ENCODE data around the gene WNK2.
"Not testable (repeated sequence)": the region's sequence is repeated elsewhere in the genome, so short reads cannot be mapped to it uniquely, and the experiment has no call there.

Gene WNK2

GRCh38 chr9:93320591-93321219 is 136.8 kb downstream of the WNK2 start:
- DNase-seq (ENCODE audit: low read depth), result no peak
- TF ChIP-seq, protein P1, sequence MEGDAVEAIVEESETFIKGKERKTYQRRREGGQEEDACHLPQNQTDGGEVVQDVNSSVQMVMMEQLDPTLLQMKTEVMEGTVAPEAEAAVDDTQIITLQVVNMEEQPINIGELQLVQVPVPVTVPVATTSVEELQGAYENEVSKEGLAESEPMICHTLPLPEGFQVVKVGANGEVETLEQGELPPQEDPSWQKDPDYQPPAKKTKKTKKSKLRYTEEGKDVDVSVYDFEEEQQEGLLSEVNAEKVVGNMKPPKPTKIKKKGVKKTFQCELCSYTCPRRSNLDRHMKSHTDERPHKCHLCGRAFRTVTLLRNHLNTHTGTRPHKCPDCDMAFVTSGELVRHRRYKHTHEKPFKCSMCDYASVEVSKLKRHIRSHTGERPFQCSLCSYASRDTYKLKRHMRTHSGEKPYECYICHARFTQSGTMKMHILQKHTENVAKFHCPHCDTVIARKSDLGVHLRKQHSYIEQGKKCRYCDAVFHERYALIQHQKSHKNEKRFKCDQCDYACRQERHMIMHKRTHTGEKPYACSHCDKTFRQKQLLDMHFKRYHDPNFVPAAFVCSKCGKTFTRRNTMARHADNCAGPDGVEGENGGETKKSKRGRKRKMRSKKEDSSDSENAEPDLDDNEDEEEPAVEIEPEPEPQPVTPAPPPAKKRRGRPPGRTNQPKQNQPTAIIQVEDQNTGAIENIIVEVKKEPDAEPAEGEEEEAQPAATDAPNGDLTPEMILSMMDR (conservative IDR thresholded peaks at IDR 0.05; ENCODE audit: low read depth, low read length), result no peak

DNA sequence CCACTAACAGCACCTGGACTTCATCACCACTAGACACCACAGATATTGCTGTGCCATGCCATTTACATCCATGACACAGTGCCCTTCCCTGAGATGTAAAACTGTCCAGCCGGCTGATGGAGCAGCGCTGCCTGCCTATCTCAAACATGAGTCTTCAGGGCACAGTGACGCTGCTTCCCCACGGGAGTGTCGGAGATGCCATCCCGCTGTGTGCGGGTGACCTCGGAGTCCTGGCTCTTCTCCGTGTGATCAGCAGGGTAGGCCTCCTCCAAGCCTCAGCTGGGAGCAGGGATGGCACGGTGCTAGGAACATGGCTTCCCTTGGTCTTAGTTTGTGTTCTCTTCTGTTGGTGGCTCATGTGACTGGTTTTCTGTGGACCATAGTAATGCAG is 137.3 kb downstream of the WNK2 start:
- TF ChIP-seq, protein P1 (conservative IDR thresholded peaks at IDR 0.05; ENCODE audit: low read depth, low read length), result no peak
- no peak overlapping the region for H3K4me3 ChIP-seq (ENCODE audit: low read length)
- no peak for DNase-seq (ENCODE audit: low read depth)

More at GRCh38 chr9:93320591-93321219, 136.8 kb downstream of the WNK2 start:
- no peak overlapping the region for H3K4me3 ChIP-seq (ENCODE audit: low read length)

- H3K4me3 ChIP-seq (ENCODE audit: low read length), result not testable (repeated sequence)
Observed at GRCh38 chr9:93323446-93323954, 139.6 kb downstream of the WNK2 start.

GRCh38 chr9:93324191-93324834 is 140.4 kb downstream of the WNK2 start:
- no peak overlapping the region for H3K4me3 ChIP-seq (ENCODE audit: low read length)
- TF ChIP-seq, protein P1 (conservative IDR thresholded peaks at IDR 0.05; ENCODE audit: low read depth, low read length), result no peak
- DNase-seq (ENCODE audit: low read depth), result no peak

More at GRCh38 chr9:93323446-93323954, 139.6 kb downstream of the WNK2 start:
- DNase-seq (ENCODE audit: low read depth), result not testable (repeated sequence)

DNA sequence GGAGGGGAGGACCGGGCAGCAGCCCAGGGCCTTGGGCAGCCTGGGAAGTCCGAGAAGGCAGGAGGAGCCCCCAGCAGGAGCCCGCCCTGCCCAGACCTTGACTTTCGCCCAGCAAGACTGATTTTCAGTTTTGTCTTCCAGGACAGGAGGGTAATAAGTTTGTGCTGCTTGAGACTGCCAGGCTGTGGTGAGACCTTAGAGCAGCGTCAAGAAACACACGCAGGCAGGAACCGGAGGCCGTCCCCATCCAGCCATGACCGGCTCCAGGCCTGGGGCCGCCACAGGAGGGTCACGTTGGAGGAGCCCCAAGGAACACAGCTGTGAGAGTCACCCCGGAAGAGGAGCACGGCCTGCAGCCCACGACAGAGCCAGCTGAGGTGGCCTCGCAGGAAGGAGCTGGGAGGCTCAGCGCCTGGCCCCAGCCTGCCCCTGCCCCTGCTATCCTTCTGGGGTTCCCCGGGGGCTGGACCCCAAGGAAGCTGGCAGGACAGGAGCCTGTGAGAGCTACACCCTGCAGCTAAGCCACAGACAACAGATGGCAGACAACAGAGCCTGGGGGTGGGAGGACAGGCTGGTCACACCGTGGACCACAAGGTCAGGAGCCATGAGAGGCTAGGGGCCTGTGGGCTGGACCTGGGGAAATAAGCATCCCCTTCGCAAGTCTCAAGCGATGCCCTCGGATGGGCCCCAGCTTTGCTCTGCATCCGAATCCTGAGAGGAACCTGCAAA is 141.5 kb downstream of the WNK2 start:
- TF ChIP-seq, protein P1 (conservative IDR thresholded peaks at IDR 0.05; ENCODE audit: low read depth, low read length), result no peak
- no peak overlapping the region for H3K4me3 ChIP-seq (ENCODE audit: low read length)
- no peak for DNase-seq (ENCODE audit: low read depth)

DNA sequence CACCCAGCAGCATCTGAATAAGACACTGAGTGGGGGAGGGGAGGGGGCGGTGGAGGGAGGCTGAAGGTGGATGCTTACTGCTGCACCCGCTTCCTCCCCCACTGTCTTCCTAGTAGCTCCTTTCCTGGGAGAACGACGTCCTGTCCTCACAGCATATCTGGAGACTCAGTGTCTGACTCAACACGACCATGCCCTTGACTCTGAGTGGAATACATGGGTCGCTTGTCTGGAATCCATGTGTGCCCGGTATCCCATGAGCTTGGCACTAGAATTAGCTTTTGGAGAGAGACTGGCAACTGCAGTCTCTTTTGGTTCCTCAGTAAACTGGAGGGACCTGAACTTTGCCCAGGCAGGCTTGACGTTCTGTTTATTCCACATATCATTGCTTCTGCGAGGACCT is 142.1 kb downstream of the WNK2 start:
- TF ChIP-seq, protein P1 (conservative IDR thresholded peaks at IDR 0.05; ENCODE audit: low read depth, low read length), result no peak
- H3K4me3 ChIP-seq (ENCODE audit: low read length), result no peak overlapping the region
- DNase-seq (ENCODE audit: low read depth), result no peak

GRCh38 chr9:93326654-93327053 is 142.7 kb downstream of the WNK2 start:
- TF ChIP-seq, protein P1 (conservative IDR thresholded peaks at IDR 0.05; ENCODE audit: low read depth, low read length), result no peak
- no peak for DNase-seq (ENCODE audit: low read depth)
- no peak overlapping the region for H3K4me3 ChIP-seq (ENCODE audit: low read length)

All from retinal pigment epithelial cell (primary cell).